ENCODE data around the gene RGS17. TPM values are rescaled to one million over a fixed set of nuclear protein-coding genes. Genes with fewer than 3 reads are reported as not detected.

The RGS17 gene
- total RNA-seq, 4 donors from 2014 or later = 1.2 to 18.6 (median 3.4) TPM

GRCh38 chr6:153084393-153084792 is 46.7 kb downstream of the RGS17 start:
- TF ChIP-seq POLR2A (IDR thresholded peaks at IDR 0.05) = no peak
- TF ChIP-seq, protein P1, sequence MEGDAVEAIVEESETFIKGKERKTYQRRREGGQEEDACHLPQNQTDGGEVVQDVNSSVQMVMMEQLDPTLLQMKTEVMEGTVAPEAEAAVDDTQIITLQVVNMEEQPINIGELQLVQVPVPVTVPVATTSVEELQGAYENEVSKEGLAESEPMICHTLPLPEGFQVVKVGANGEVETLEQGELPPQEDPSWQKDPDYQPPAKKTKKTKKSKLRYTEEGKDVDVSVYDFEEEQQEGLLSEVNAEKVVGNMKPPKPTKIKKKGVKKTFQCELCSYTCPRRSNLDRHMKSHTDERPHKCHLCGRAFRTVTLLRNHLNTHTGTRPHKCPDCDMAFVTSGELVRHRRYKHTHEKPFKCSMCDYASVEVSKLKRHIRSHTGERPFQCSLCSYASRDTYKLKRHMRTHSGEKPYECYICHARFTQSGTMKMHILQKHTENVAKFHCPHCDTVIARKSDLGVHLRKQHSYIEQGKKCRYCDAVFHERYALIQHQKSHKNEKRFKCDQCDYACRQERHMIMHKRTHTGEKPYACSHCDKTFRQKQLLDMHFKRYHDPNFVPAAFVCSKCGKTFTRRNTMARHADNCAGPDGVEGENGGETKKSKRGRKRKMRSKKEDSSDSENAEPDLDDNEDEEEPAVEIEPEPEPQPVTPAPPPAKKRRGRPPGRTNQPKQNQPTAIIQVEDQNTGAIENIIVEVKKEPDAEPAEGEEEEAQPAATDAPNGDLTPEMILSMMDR (IDR thresholded peaks at IDR 0.05) = no peak
- Histone ChIP-seq H3K9me3 (no peaks in the 10 kb centered on the region), H3K27ac (no peak overlapping the region), H3K4me1 (no peaks in the 10 kb centered on the region), H3K36me3 (no peaks in the 10 kb centered on the region), H3K4me3 (replicated peaks in 1 of 3) (no peak overlapping the region), H3K27me3 (no peaks in the 10 kb centered on the region)
- intact Hi-C loops (cut with DNase I) = no loop called here
- WGBS, 2 donors = 84 to 86% methylated on average over 3 of the region's 3 CpGs
- no peak for DNase-seq

DNA sequence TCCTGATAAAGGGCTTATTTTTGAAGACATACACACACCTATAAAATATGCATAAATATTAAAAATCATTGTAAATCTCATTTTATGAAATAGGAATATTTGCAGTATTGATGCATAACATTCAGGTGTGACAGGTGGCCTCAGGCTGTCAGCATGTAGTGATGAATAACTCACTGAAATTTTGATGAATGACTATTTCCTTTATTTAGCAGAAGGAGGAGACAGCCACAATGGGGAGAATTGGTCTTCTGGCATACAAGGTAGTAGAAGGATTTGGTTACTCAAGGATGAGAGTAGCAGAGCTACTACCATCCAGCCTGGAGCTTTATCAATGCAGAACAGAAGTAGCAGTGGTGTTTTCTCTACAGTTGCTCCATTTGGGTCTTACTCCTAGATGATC is 47.2 kb downstream of the RGS17 start:
- Histone ChIP-seq H3K9me3 (no peaks in the 10 kb centered on the region), H3K27ac (no peak overlapping the region), H3K36me3 (no peaks in the 10 kb centered on the region), H3K4me3 (replicated peaks in 1 of 3) (no peak overlapping the region), H3K4me1 (no peaks in the 10 kb centered on the region), H3K27me3 (no peaks in the 10 kb centered on the region)
- intact Hi-C loops (cut with DNase I) = no loop called here
- no peak for DNase-seq
- TF ChIP-seq POLR2A (IDR thresholded peaks at IDR 0.05) = no peak
- TF ChIP-seq, protein P1 (IDR thresholded peaks at IDR 0.05) = no peak

GRCh38 chr6:153081914-153082313 is 49.2 kb downstream of the RGS17 start:
- no peaks in the 10 kb centered on the region for H3K36me3 ChIP-seq
- no peak for TF ChIP-seq POLR2A (IDR thresholded peaks at IDR 0.05)
- TF ChIP-seq, protein P1 (IDR thresholded peaks at IDR 0.05) = no peak
- no peaks in the 10 kb centered on the region for H3K27me3 ChIP-seq
- no peak overlapping the region for H3K27ac ChIP-seq
- intact Hi-C loops (cut with DNase I) = no loop called here
- H3K9me3 ChIP-seq = no peaks in the 10 kb centered on the region
- H3K4me3 ChIP-seq (replicated peaks in 1 of 3) = no peak overlapping the region
- no peak for DNase-seq
- WGBS, 2 donors = 92 to 94% methylated on average over 2 of the region's 2 CpGs
- no peaks in the 10 kb centered on the region for H3K4me1 ChIP-seq

- Histone ChIP-seq H3K36me3 (no peaks in the 10 kb centered on the region), H3K4me3 (replicated peaks in 1 of 3) (no peak overlapping the region), H3K27ac (no peak overlapping the region), H3K27me3 (no peaks in the 10 kb centered on the region), H3K9me3 (no peaks in the 10 kb centered on the region), H3K4me1 (no peaks in the 10 kb centered on the region)
- intact Hi-C loops (cut with DNase I) = no loop called here
- 95 to 96% methylated on average over 5 of the region's 5 CpGs for WGBS, 2 donors
- DNase-seq = no peak
- TF ChIP-seq, protein P1 (IDR thresholded peaks at IDR 0.05) = no peak
- no peak for TF ChIP-seq POLR2A (IDR thresholded peaks at IDR 0.05)
Observed at GRCh38 chr6:153076431-153076830, 54.7 kb downstream of the RGS17 start.

GRCh38 chr6:153074761-153075160 is 56.3 kb downstream of the RGS17 start:
- no peak for DNase-seq
- no peak overlapping the region for H3K4me3 ChIP-seq (replicated peaks in 1 of 3)
- no peaks in the 10 kb centered on the region for H3K36me3 ChIP-seq
- no peak overlapping the region for H3K27ac ChIP-seq
- no peaks in the 10 kb centered on the region for H3K9me3 ChIP-seq
- TF ChIP-seq, protein P1 (IDR thresholded peaks at IDR 0.05) = no peak
- no peak for TF ChIP-seq POLR2A (IDR thresholded peaks at IDR 0.05)
- no peaks in the 10 kb centered on the region for H3K27me3 ChIP-seq
- 68% methylated on average over 3 of the region's 3 CpGs for WGBS, 2 donors
- no peaks in the 10 kb centered on the region for H3K4me1 ChIP-seq
- intact Hi-C loops (cut with DNase I) = no loop called here

All from thyroid gland (tissue), 4 donors.